ENCODE results near the gene SMPD3. TPM values are rescaled to one million over a fixed set of nuclear protein-coding genes. Genes with fewer than 3 reads are reported as not detected.
A peak's percentile ranks its signal among the peaks of the same experiment; 100 is the strongest.

Gene SMPD3
- total RNA-seq, 2 donors from 2014 or later = 0.19 TPM; not detected in 1

DNA sequence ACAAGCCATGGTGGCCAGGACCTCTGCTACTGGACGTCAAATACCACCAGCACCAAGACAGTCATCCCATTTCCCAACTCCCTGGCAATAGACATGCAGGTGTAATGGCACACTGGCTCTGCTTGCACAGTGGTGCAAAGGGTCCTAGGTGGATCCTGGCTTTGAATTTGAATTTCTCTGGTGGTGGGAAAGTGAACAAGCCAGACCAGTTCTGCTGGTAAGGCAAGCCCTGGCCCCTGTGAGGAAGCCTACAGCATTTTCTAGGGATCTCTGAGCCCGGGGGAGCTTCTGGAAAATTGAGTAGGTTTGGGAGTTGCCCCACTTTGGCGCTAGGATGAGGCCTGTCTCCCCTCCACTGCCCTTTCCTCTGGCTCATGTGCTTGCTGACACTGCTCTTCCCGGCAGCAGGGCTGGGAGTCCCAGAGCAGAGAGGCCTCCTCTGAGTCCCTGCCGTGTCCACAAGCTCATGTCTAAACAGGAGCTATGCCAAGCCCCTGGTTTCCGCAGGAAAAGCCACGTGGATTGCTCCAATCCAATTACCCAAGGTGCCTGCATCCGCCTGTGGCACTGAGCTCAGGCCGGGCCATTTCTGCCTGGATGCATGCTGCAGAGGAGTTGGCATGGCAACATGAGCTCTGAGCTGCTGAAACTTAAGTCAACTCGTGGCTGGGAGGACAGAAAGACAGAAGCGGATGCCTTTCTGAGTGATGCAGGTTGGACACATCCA, 70.5 kb downstream of the SMPD3 start:
- H3K4me1 Mint-ChIP-seq (ENCODE audit: low read depth) = peaks cover 25% of the 10 kb centered on the region
- H3K27ac Mint-ChIP-seq = no peak overlapping the region
- H3K4me3 Mint-ChIP-seq = no peak overlapping the region
- H3K27me3 Mint-ChIP-seq (ENCODE audit: low read depth) = no peaks in the 10 kb centered on the region
- H3K9me3 Mint-ChIP-seq = no peaks in the 10 kb centered on the region
- H3K36me3 Mint-ChIP-seq (ENCODE audit: insufficient read depth in 2 of 2) = no peaks in the 10 kb centered on the region
- DNase-seq (no peak), ATAC-seq (replicated peaks in 1 of 2) (no peak)

DNA sequence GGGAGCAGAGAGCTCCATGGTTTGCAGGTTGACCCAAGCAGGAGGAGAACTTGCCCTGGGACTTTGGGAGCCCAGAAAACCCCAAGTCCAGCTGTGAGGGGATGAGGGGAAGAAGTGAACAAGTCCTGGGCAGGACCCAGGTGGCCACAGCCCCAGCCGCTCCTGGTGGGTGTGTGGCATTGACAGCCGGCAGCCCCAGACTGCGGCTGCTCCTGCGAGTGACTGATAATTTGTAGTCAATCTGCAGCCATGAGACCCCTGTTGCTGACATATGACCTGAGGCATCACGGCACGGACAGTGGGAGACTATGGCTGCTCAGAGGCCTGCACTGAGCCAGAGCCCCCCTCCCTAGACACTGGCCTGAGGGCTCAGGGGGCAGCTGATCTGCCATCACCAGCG, 71.1 kb downstream of the SMPD3 start:
- no peaks in the 10 kb centered on the region for H3K27me3 Mint-ChIP-seq (ENCODE audit: low read depth)
- H3K9me3 Mint-ChIP-seq = no peaks in the 10 kb centered on the region
- DNase-seq (no peak), ATAC-seq (replicated peaks in 1 of 2) (no peak)
- H3K4me1 Mint-ChIP-seq (ENCODE audit: low read depth) = peaks cover 24% of the 10 kb centered on the region
- H3K4me3 Mint-ChIP-seq = no peak overlapping the region
- no peak overlapping the region for H3K27ac Mint-ChIP-seq
- H3K36me3 Mint-ChIP-seq (ENCODE audit: insufficient read depth in 2 of 2) = no peaks in the 10 kb centered on the region

GRCh38 chr16:68376590-68376989, 71.7 kb downstream of the SMPD3 start:
- Mint-ChIP-seq H3K9me3 (no peaks in the 10 kb centered on the region), H3K27me3 (ENCODE audit: low read depth) (no peaks in the 10 kb centered on the region), H3K4me3 (no peak overlapping the region), H3K27ac (no peak overlapping the region), H3K4me1 (ENCODE audit: low read depth) (peaks cover 17% of the 10 kb centered on the region), H3K36me3 (ENCODE audit: insufficient read depth in 2 of 2) (no peaks in the 10 kb centered on the region)
- DNase-seq (no peak), ATAC-seq (replicated peaks in 1 of 2) (no peak)

- H3K4me3 Mint-ChIP-seq = no peak overlapping the region
- H3K9me3 Mint-ChIP-seq = no peaks in the 10 kb centered on the region
- no peaks in the 10 kb centered on the region for H3K27me3 Mint-ChIP-seq (ENCODE audit: low read depth)
- H3K4me1 Mint-ChIP-seq (ENCODE audit: low read depth) = peaks cover 17% of the 10 kb centered on the region
- no peak for DNase-seq
- no peak for ATAC-seq (replicated peaks in 1 of 2)
- H3K27ac Mint-ChIP-seq = no peak overlapping the region
- H3K36me3 Mint-ChIP-seq (ENCODE audit: insufficient read depth in 2 of 2) = no peaks in the 10 kb centered on the region
Measured at GRCh38 chr16:68375801-68376536, 72.3 kb downstream of the SMPD3 start.

DNA sequence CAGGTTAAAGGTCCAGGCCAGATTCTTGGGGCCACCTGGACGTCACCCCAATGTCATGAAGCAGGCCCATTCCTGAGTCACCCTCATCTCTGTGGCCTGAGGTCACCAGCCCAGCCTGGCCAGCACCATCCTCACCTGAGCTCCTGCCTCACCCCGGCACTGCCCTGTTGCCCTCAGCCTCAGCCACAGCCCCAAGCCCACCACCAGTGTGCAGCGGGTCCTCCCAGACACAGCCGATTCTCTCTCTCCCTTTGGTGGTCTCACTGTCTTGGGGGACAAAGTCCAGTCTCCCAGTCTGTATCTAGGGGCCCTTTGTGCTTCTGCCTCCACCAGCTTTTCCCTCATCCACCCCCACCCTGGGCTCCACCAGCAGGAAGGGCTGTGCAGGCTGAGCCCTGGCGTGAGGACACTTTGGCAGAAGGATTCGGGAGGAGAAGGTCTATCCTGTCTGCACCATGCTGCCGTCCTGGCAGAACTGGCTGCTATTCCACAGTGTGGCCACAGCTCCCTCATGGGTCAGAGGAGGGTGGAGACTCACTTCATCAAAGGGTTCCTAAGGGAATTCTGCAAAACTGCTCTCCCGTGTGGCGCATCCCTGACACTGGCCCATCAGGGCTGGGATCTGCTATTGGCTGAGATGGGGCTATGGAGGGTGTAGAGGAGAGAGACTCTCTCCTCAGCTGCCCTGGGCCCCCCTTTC, 73.2 kb downstream of the SMPD3 start:
- Mint-ChIP-seq H3K9me3 (no peaks in the 10 kb centered on the region), H3K36me3 (ENCODE audit: insufficient read depth in 2 of 2) (no peaks in the 10 kb centered on the region), H3K27me3 (ENCODE audit: low read depth) (no peaks in the 10 kb centered on the region), H3K27ac (no peak overlapping the region), H3K4me1 (ENCODE audit: low read depth) (peaks cover 25% of the 10 kb centered on the region), H3K4me3 (no peak overlapping the region)
- ATAC-seq (replicated peaks in 1 of 2) (no peak), DNase-seq (no peak)

DNA sequence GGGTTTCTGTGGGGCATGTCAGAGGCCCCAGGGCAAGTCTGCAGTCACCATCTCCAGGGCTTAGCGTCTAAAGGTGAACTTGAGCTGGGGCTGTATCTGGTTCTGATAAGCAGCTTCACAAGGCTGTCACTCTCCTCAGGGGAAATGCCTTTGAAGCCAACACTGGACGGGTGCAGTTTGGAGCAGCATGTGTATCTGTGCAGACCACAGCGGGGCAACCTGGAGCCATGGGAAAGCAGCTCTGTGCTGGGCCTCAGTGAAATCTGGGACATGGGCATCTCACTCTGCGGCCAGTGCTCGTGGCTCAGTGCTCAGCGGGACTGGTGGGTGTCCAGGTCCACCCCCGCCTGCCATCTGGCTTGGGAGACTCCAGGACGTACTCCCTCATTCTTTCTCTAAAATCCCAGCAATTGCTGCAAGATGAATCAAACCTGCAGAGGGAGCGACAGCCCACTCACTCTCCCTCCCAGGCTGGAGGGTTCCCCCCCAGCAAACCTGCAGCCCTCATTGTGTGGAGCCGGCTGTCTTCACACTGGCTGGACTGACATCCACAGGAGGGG, 74.0 kb downstream of the SMPD3 start:
- Mint-ChIP-seq H3K4me3 (no peak overlapping the region), H3K27me3 (ENCODE audit: low read depth) (no peaks in the 10 kb centered on the region), H3K36me3 (ENCODE audit: insufficient read depth in 2 of 2) (no peaks in the 10 kb centered on the region), H3K9me3 (no peaks in the 10 kb centered on the region), H3K27ac (no peak overlapping the region), H3K4me1 (ENCODE audit: low read depth) (peaks cover 25% of the 10 kb centered on the region)
- ATAC-seq (replicated peaks in 1 of 2) = no peak
- DNase-seq = no peak

- Mint-ChIP-seq H3K27me3 (ENCODE audit: low read depth) (peaks cover 2% of the 10 kb centered on the region), H3K4me3 (no peak overlapping the region), H3K36me3 (ENCODE audit: insufficient read depth in 2 of 2) (no peaks in the 10 kb centered on the region), H3K4me1 (ENCODE audit: low read depth) (peaks cover 25% of the 10 kb centered on the region), H3K27ac (no peak overlapping the region), H3K9me3 (no peaks in the 10 kb centered on the region)
- DNase-seq = no peak
- no peak for ATAC-seq (replicated peaks in 1 of 2)
Measured at GRCh38 chr16:68373528-68374245, 74.6 kb downstream of the SMPD3 start.

- no peak for DNase-seq
- Mint-ChIP-seq H3K9me3 (no peaks in the 10 kb centered on the region), H3K4me3 (no peak overlapping the region)
Measured at GRCh38 chr16:68372806-68373205, 75.5 kb downstream of the SMPD3 start.

DNA sequence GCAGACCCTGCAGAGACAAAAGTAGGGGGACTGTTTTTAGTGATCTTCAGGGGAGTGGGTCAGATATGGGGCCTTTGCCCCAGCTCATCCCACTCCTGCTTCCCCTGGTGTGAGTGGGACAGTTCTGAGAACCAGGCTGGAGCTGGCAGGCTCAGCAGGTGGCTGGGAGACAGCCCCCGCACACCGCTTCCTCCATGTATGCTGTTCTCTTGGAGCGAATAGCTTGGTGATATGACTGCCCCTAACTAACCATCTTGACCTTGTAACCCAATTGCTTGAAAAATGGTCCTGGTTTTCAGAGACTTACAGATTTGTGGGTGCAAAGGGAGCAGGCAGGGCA, 76.0 kb downstream of the SMPD3 start:
- no peak overlapping the region for H3K4me3 Mint-ChIP-seq
- H3K27ac Mint-ChIP-seq = no peak overlapping the region
- H3K36me3 Mint-ChIP-seq (ENCODE audit: insufficient read depth in 2 of 2) = no peaks in the 10 kb centered on the region
- ATAC-seq (replicated peaks in 1 of 2) = no peak
- H3K4me1 Mint-ChIP-seq (ENCODE audit: low read depth) = peaks cover 35% of the 10 kb centered on the region
- H3K27me3 Mint-ChIP-seq (ENCODE audit: low read depth) = peaks cover 13% of the 10 kb centered on the region
- no peaks in the 10 kb centered on the region for H3K9me3 Mint-ChIP-seq
- DNase-seq = no peak

More at GRCh38 chr16:68372806-68373205, 75.5 kb downstream of the SMPD3 start:
- H3K36me3 Mint-ChIP-seq (ENCODE audit: insufficient read depth in 2 of 2) = no peaks in the 10 kb centered on the region
- H3K27me3 Mint-ChIP-seq (ENCODE audit: low read depth) = peaks cover 8% of the 10 kb centered on the region
- peaks cover 30% of the 10 kb centered on the region for H3K4me1 Mint-ChIP-seq (ENCODE audit: low read depth)
- no peak overlapping the region for H3K27ac Mint-ChIP-seq
- ATAC-seq (replicated peaks in 1 of 2) = no peak

GRCh38 chr16:68371706-68372380, 76.5 kb downstream of the SMPD3 start:
- peaks cover 38% of the 10 kb centered on the region for H3K4me1 Mint-ChIP-seq (ENCODE audit: low read depth)
- peaks cover 18% of the 10 kb centered on the region for H3K27me3 Mint-ChIP-seq (ENCODE audit: low read depth)
- no peak for ATAC-seq (replicated peaks in 1 of 2)
- no peaks in the 10 kb centered on the region for H3K9me3 Mint-ChIP-seq
- DNase-seq = no peak
- H3K4me3 Mint-ChIP-seq = no peak overlapping the region
- no peak overlapping the region for H3K27ac Mint-ChIP-seq
- H3K36me3 Mint-ChIP-seq (ENCODE audit: insufficient read depth in 2 of 2) = no peaks in the 10 kb centered on the region

GRCh38 chr16:68371276-68371651, 77.0 kb downstream of the SMPD3 start:
- H3K36me3 Mint-ChIP-seq (ENCODE audit: insufficient read depth in 2 of 2) = no peaks in the 10 kb centered on the region
- no peak overlapping the region for H3K4me3 Mint-ChIP-seq
- DNase-seq (no peak), ATAC-seq (replicated peaks in 1 of 2) (no peak)
- no peak overlapping the region for H3K27ac Mint-ChIP-seq
- peaks cover 21% of the 10 kb centered on the region for H3K27me3 Mint-ChIP-seq (ENCODE audit: low read depth)
- H3K9me3 Mint-ChIP-seq = no peaks in the 10 kb centered on the region
- H3K4me1 Mint-ChIP-seq (ENCODE audit: low read depth) = peaks cover 38% of the 10 kb centered on the region

DNA sequence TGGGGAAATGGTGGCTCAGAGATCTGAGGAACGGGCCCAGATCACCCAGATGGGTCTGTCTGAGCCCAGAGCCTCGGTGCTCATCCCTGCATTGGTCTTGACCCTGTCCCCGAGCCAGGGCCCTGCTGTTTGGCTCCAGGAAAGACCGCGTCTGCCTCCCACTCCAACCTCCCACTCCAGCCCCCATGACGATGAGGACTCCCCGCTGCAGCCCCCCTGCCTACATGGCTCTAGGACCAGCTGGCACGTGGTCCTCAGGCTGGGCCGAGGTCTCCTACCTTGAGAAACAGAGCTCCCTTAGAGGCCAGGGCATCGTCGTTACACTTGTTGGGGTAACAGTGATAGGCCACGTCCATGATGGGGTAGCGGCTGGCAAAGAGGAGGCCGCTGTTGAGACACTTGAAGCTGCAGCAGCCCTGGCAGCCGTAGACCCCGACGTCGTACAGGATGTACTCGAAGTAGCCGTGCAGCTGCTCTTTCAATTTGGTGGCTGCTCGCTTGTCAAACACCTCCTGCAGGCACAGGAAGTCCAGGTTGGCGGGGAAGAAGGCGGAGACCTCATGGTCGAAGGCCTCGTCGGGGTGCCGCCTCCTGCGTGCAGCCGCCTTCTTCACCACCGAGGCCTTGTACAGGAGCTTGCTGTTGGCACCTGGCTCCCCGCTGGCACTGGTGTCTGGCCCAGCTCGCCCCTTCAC, 77.6 kb downstream of the SMPD3 start:
- peaks cover 26% of the 10 kb centered on the region for H3K27me3 Mint-ChIP-seq (ENCODE audit: low read depth)
- DNase-seq (peak; percentile 34 to 41), ATAC-seq (replicated peaks in 1 of 2) (peak; percentile 8 to 27)
- H3K9me3 Mint-ChIP-seq = no peaks in the 10 kb centered on the region
- no peaks in the 10 kb centered on the region for H3K36me3 Mint-ChIP-seq (ENCODE audit: insufficient read depth in 2 of 2)
- peaks cover 38% of the 10 kb centered on the region for H3K4me1 Mint-ChIP-seq (ENCODE audit: low read depth)
- H3K4me3 Mint-ChIP-seq = peak overlapping the region; percentile 1 to 16
- no peak overlapping the region for H3K27ac Mint-ChIP-seq

Measured in activated T-cell treated with anti-CD3 and anti-CD28 coated beads, Interleukin-2, amount 50 U/mL, for 72 hours (primary cell).